ENCODE results near the gene CYBC1. TPM values are rescaled to one million over a fixed set of nuclear protein-coding genes. Genes with fewer than 3 reads are reported as not detected.

The CYBC1 gene
- total and polyA plus RNA-seq, 9 of the 15 experiments (the other 6 are each of a cell fraction or from before 2014, with no cell fraction given): 1.3 to 71.8 (median 49.9) TPM

DNA sequence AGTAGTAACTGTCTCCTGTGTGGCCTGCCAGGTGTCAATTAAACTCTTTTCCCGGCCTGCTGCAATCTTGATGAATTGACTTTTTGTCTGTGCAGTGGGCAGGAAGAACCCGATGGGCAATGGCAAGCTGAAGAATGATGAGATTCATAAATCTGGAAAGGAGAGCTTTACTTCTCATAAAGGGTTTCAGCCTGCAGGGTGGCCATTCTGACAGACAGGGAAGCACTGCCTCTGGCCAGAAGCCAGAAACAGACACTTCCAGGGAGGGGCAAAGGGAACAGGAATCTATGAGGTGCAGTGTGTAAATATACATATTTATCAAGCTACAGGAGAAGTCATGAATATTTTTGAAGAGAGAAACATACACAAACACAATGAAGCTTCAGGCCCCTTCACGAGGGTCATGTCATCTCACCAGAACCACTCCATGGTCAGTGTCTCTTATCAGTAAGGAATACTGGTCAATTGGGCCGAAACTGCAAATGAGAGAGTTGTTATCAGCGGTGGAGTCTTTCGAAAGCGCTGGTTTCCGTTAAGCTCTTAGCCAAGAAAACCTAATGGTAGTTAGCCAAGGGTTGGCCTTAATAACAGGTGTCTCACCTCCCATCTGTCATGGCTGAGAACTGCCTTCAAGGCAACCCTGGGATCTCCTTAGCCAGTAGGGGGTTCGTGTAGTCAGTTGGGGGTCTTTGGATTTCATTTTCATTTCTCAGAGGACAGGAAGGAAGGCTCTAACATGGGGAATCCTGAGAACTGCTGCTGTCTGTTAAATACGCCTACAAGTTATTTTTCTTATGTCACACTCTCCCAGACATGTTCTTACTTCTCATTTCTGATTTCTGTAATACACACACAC lies 6.7 kb upstream of the CYBC1 start (continued):
- TF ChIP-seq, protein P1, sequence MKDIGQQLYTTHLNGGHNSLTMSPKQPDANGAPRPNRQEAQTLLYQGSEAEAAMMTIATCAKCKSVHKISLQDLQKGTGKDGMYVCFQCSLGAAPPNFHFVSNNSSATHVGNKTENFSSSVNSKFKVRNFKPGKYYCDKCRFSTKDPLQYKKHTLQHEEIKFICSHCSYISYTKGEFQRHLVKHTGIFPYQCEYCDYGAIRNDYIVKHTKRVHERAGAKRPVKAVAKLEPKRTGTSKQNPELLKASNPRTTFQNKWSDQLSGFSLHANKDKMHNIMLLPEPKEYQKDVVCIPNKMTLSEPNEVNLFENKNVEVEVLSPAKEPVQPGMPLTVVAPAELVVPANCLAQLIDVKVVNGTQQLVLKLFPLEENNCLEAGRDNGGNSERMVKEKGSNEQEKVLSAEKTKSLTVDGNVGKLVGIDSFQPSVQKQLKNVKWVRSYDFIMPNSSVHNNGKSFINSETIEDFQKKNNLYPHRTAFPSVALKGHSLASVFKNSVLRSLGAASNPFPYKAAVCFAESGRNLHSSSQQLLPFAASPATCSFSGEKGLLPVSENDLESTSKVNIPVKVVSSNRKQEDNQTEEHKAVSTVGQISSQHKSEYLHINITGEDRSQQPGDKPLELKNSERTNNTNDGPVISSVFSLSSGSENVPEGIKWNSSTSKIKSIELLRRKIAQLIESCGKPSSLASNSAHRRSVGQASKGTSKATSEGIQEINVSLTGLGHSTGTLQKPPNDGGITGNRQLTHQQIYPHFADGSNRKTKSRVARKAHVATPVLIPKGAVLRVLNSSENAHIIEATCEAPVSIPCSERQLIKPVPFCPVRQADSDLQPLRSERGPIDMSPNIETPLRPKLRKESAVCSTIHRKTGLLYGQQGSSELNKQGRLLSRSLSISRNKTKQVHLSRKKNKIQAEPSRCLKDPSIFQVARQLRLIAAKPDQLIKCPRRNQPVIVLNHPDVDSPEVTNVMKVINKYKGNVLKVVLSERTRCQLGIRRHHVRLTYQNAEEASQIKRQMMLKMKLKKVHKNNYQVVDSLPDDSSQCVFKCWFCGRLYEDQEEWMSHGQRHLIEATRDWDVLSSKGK (CRISPR knock-in tag; IDR thresholded peaks at IDR 0.05): no peak
- TF ChIP-seq TCFL5 (CRISPR knock-in tag; conservative IDR thresholded peaks at IDR 0.05): no peak
- TF ChIP-seq ZNF133 (CRISPR knock-in tag; IDR thresholded peaks at IDR 0.05): no peak
- TF ChIP-seq ZNF830 (CRISPR knock-in tag; IDR thresholded peaks at IDR 0.05): no peak
- TF ChIP-seq, protein P2, sequence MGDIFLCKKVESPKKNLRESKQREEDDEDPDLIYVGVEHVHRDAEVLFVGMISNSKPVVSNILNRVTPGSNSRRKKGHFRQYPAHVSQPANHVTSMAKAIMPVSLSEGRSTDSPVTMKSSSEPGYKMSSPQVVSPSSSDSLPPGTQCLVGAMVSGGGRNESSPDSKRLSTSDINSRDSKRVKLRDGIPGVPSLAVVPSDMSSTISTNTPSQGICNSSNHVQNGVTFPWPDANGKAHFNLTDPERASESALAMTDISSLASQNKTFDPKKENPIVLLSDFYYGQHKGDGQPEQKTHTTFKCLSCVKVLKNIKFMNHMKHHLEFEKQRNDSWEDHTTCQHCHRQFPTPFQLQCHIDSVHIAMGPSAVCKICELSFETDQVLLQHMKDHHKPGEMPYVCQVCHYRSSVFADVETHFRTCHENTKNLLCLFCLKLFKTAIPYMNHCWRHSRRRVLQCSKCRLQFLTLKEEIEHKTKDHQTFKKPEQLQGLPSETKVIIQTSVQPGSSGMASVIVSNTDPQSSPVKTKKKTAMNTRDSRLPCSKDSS (IDR thresholded peaks at IDR 0.05; ENCODE audit: low read depth, partially characterized antibody): no peak
- no peak for TF ChIP-seq NR2F6 (CRISPR knock-in tag; IDR thresholded peaks at IDR 0.05)
- TF ChIP-seq, protein P3, sequence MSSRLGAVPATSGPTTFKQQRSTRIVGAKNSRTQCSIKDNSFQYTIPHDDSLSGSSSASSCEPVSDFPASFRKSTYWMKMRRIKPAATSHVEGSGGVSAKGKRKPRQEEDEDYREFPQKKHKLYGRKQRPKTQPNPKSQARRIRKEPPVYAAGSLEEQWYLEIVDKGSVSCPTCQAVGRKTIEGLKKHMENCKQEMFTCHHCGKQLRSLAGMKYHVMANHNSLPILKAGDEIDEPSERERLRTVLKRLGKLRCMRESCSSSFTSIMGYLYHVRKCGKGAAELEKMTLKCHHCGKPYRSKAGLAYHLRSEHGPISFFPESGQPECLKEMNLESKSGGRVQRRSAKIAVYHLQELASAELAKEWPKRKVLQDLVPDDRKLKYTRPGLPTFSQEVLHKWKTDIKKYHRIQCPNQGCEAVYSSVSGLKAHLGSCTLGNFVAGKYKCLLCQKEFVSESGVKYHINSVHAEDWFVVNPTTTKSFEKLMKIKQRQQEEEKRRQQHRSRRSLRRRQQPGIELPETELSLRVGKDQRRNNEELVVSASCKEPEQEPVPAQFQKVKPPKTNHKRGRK (tag; IDR thresholded peaks at IDR 0.05): no peak
- TF ChIP-seq NUFIP1 (IDR thresholded peaks at IDR 0.05; ENCODE audit: partially characterized antibody): no peak
- no peak for TF ChIP-seq NCOA4 (IDR thresholded peaks at IDR 0.05; ENCODE audit: partially characterized antibody)
- TF ChIP-seq HDAC3 (IDR thresholded peaks at IDR 0.05; ENCODE audit: borderline replicate concordance, partially characterized antibody): peak; percentile 39
- no peak for TF ChIP-seq IFI16 (CRISPR knock-in tag; IDR thresholded peaks at IDR 0.05)
- TF ChIP-seq FOXJ2 (tag; IDR thresholded peaks at IDR 0.05): no peak
- no peak for TF ChIP-seq TEAD4 (IDR thresholded peaks at IDR 0.05; ENCODE audit: low read length)
- TF ChIP-seq TEAD4 (CRISPR knock-in tag; IDR thresholded peaks at IDR 0.05; ENCODE audit: borderline replicate concordance): no peak
- TF ChIP-seq ZSCAN32 (CRISPR knock-in tag; IDR thresholded peaks at IDR 0.05): no peak
- TF ChIP-seq ZNF121 (CRISPR knock-in tag; conservative IDR thresholded peaks at IDR 0.05): no peak
- TF ChIP-seq ZNF584 (CRISPR knock-in tag; IDR thresholded peaks at IDR 0.05; ENCODE audit: low read depth): no peak; the same call in 1 of the 2 replicates
- TF ChIP-seq, protein P4, sequence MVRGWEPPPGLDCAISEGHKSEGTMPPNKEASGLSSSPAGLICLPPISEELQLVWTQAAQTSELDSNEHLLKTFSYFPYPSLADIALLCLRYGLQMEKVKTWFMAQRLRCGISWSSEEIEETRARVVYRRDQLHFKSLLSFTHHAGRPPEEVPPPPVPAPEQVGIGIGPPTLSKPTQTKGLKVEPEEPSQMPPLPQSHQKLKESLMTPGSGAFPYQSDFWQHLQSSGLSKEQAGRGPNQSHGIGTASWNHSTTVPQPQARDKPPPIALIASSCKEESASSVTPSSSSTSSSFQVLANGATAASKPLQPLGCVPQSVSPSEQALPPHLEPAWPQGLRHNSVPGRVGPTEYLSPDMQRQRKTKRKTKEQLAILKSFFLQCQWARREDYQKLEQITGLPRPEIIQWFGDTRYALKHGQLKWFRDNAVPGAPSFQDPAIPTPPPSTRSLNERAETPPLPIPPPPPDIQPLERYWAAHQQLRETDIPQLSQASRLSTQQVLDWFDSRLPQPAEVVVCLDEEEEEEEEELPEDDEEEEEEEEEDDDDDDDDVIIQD (CRISPR knock-in tag; IDR thresholded peaks at IDR 0.05): no peak
- no peak for TF ChIP-seq TCF7L2 (IDR thresholded peaks at IDR 0.05; ENCODE audit: low read depth, low read length)
- no peak for TF ChIP-seq CHD1 (IDR thresholded peaks at IDR 0.05; ENCODE audit: low read length)

Data from K562 (cell line).